GM19328 (cell line): Measurements from ENCODE around the gene GRID1.
"Not testable (repeated sequence)": the region's sequence is repeated elsewhere in the genome, so short reads cannot be mapped to it uniquely, and the experiment has no call there.

Source experiments
- ATAC-seq: cut with Tn5 transposase; IDR thresholded peaks from one replicate; pipeline ENCODE4 v1.9.1; 2021; ENCODE audit warnings: mild to moderate bottlenecking, moderate library complexity; ENCODE audit not compliant: unreplicated experiment

GRID1 gene

GRCh38 chr10:86255405-86256251 is 111.0 kb downstream of the GRID1 start:
- ATAC-seq = no peak

GRCh38 chr10:86254526-86255174 is 111.9 kb downstream of the GRID1 start:
- no peak for ATAC-seq

- no peak for ATAC-seq
Measured at GRCh38 chr10:86254081-86254480, 112.5 kb downstream of the GRID1 start.

GRCh38 chr10:86253091-86254072 is 113.2 kb downstream of the GRID1 start:
- no peak for ATAC-seq

- ATAC-seq = no peak
Measured at GRCh38 chr10:86252556-86252955, 114.0 kb downstream of the GRID1 start.

GRCh38 chr10:86252079-86252478 is 114.5 kb downstream of the GRID1 start:
- no peak for ATAC-seq

- no peak for ATAC-seq
Measured at GRCh38 chr10:86251426-86251825, 115.2 kb downstream of the GRID1 start.

GRCh38 chr10:86250399-86250798 is 116.2 kb downstream of the GRID1 start:
- ATAC-seq = no peak

- ATAC-seq = no peak
Measured at GRCh38 chr10:86249794-86250193, 116.8 kb downstream of the GRID1 start.

GRCh38 chr10:86248062-86248461 is 118.5 kb downstream of the GRID1 start:
- no peak for ATAC-seq

- no peak for ATAC-seq
Measured at GRCh38 chr10:86247588-86247987, 119.0 kb downstream of the GRID1 start.

GRCh38 chr10:86247073-86247472 is 119.5 kb downstream of the GRID1 start:
- ATAC-seq = no peak

- ATAC-seq = no peak
Measured at GRCh38 chr10:86246279-86246940, 120.2 kb downstream of the GRID1 start.

GRCh38 chr10:86245015-86245394 is 121.6 kb downstream of the GRID1 start:
- ATAC-seq = no peak

GRCh38 chr10:86244297-86245014 is 122.1 kb downstream of the GRID1 start:
- ATAC-seq = no peak

GRCh38 chr10:86243651-86244155 is 122.9 kb downstream of the GRID1 start:
- ATAC-seq = no peak

GRCh38 chr10:86242761-86243160 is 123.8 kb downstream of the GRID1 start:
- no peak for ATAC-seq

GRCh38 chr10:86238089-86238488 is 128.5 kb downstream of the GRID1 start:
- not testable (repeated sequence) for ATAC-seq

- ATAC-seq = no peak
Measured at GRCh38 chr10:86234541-86235270, 131.9 kb downstream of the GRID1 start.
